Stimulated activated CD4-positive, alpha-beta T cell treated with anti-CD3 and anti-CD28 coated beads, Interleukin-15, amount 100 ng/mL, for 24 hours (primary cell): ENCODE measurements around the gene NOTCH1.
A peak's percentile ranks its signal among the peaks of the same experiment; 100 is the strongest.

Experiments
- DNase-seq: peaks from one replicate; pipeline ENCODE4 v3.0.0-alpha.2; 2020

The NOTCH1 gene

GRCh38 chr9:136514022-136514714 is 31.7 kb downstream of the NOTCH1 start:
- no peak for DNase-seq

GRCh38 chr9:136513191-136513590 is 32.7 kb downstream of the NOTCH1 start:
- DNase-seq, result no peak

- peak; percentile 33 for DNase-seq
These were observed 33.2 kb downstream of the NOTCH1 start for GRCh38 chr9:136512651-136513071.

- DNase-seq, result no peak
These were observed 33.9 kb downstream of the NOTCH1 start for GRCh38 chr9:136511670-136512592.

GRCh38 chr9:136511144-136511669 is 34.6 kb downstream of the NOTCH1 start:
- no peak for DNase-seq

GRCh38 chr9:136510561-136510960 is 35.3 kb downstream of the NOTCH1 start:
- no peak for DNase-seq

- no peak for DNase-seq
These were observed 36.3 kb downstream of the NOTCH1 start for GRCh38 chr9:136509549-136509948.

GRCh38 chr9:136508729-136509500 is 36.9 kb downstream of the NOTCH1 start:
- no peak for DNase-seq

GRCh38 chr9:136507992-136508375 is 37.9 kb downstream of the NOTCH1 start:
- DNase-seq, result no peak

- DNase-seq, result no peak
These were observed 38.4 kb downstream of the NOTCH1 start for GRCh38 chr9:136507221-136507991.

- DNase-seq, result no peak
These were observed 39.4 kb downstream of the NOTCH1 start for GRCh38 chr9:136506425-136506824.

GRCh38 chr9:136505406-136506403 is 40.1 kb downstream of the NOTCH1 start:
- no peak for DNase-seq

GRCh38 chr9:136504512-136505348 is 41.1 kb downstream of the NOTCH1 start:
- no peak for DNase-seq

GRCh38 chr9:136502940-136503550 is 42.8 kb downstream of the NOTCH1 start:
- no peak for DNase-seq

GRCh38 chr9:136502196-136502595 is 43.7 kb downstream of the NOTCH1 start:
- no peak for DNase-seq

GRCh38 chr9:136501686-136502085 is 44.2 kb downstream of the NOTCH1 start:
- DNase-seq, result no peak

- DNase-seq, result no peak
These were observed 45.6 kb downstream of the NOTCH1 start for GRCh38 chr9:136499935-136500910.
